GM12878 (cell line): ENCODE measurements around the gene INTS14. TPM values are rescaled to one million over a fixed set of nuclear protein-coding genes. Genes with fewer than 3 reads are reported as not detected.

Experiments used
- ATAC-seq: fragments of 200-7000 bp; cut with Tn5 transposase; 3 replicates; pipeline ENCODE4 v1.9.1; 2020; ENCODE audit warnings: mild to moderate bottlenecking, moderate library complexity
- BruUV-seq: library from RNA; stranded (reverse); fragments of 400-500 nt; replicated peaks from 2 replicates; lab custom pipeline; 2021; lab: Mats Ljungman, UMichigan
- CTCF ChIA-PET: fragments of 300-600 bp; sonication (Branson Sonifier 250); formaldehyde crosslinking; extraction: SDS; loops from one replicate; lab custom pipeline; 2021; ENCODE audit warnings: inconsistent platforms; lab: Yijun Ruan, JAX
- POLR2A ChIA-PET: fragments of 350-600 bp; formaldehyde crosslinking; extraction: SDS; loops from one replicate; lab custom pipeline; 2021; ENCODE audit warnings: inconsistent platforms; lab: Charles Lee
- RAD21 ChIA-PET: fragments of 300-600 bp; sonication (Branson Sonifier 250); formaldehyde crosslinking; loops from one replicate; lab custom pipeline; 2023; ENCODE audit warnings: antibody characterized with exemption; ENCODE audit not compliant: unreplicated experiment; lab: Charles Lee
- SMC1A ChIA-PET: fragments of 300-600 bp; sonication (Branson Sonifier 250); formaldehyde crosslinking; loops from one replicate; lab custom pipeline; 2023; ENCODE audit not compliant: unreplicated experiment, uncharacterized antibody; lab: Charles Lee
- DNase-seq: peaks from one replicate; pipeline ENCODE4 v3.0.0-alpha.2; 2011; ENCODE audit warnings: low read depth, low spot score
- FAIRE-seq: peaks from 3 replicates; lab custom pipeline; 2011; peaks lifted over from hg19 to GRCh38; lab: Jason Lieb, UNC
- H2AFZ ChIP-seq: 2 replicates; pipeline ENCODE4 v1.6.0; 2011; ENCODE audit warnings: low read depth, low read length, control low read depth; ENCODE audit not compliant: control insufficient read depth
- H3K27ac ChIP-seq: 2 replicates; pipeline ENCODE4 v1.5.1; 2011; ENCODE audit warnings: control low read depth; ENCODE audit not compliant: control insufficient read depth, insufficient read depth
- H3K27me3 ChIP-seq, 2 experiments: replicated peaks in 1 of 2; 2 replicates each; pipeline versions ENCODE4 v1.6.0 to v1.6.1; 2011; ENCODE audit warnings: low read length in 1 of 2; ENCODE audit not compliant: control insufficient read depth in 2 of 2, insufficient read depth in 2 of 2
- H3K36me3 ChIP-seq, 2 experiments: 2 replicates each; pipeline ENCODE4 v1.5.1; 2011; ENCODE audit warnings: low read length in 1 of 2; ENCODE audit not compliant: control insufficient read depth in 2 of 2, insufficient read depth in 2 of 2
- H3K4me1 ChIP-seq: 2 replicates; pipeline ENCODE4 v1.6.1; 2011; ENCODE audit warnings: mild to moderate bottlenecking, low read length, moderate library complexity, mixed read lengths; ENCODE audit not compliant: control insufficient read depth, insufficient read depth
- H3K4me2 ChIP-seq: 2 replicates; pipeline ENCODE4 v1.6.0; 2011; ENCODE audit warnings: control low read depth; ENCODE audit not compliant: control insufficient read depth, insufficient read depth
- H3K4me3 ChIP-seq: fragments of 200-600 bp; sonication (generic); 2 replicates; pipeline ENCODE4 v1.5.1; 2016
- H3K79me2 ChIP-seq: 2 replicates; pipeline ENCODE4 v1.6.0; 2011; ENCODE audit warnings: low read length; ENCODE audit not compliant: control insufficient read depth, insufficient read depth
- H3K9ac ChIP-seq: 2 replicates; pipeline ENCODE4 v1.8.0; 2011; ENCODE audit warnings: low read length, control low read depth, mixed read lengths; ENCODE audit not compliant: control insufficient read depth, insufficient read depth
- H3K9me3 ChIP-seq: replicated peaks from 3 replicates; pipeline ENCODE4 v1.5.1; 2011; ENCODE audit warnings: mild to moderate bottlenecking, low read length; ENCODE audit not compliant: control insufficient read depth, insufficient read depth
- H4K20me1 ChIP-seq: 2 replicates; pipeline ENCODE4 v1.6.0; 2011; ENCODE audit not compliant: control insufficient read depth, insufficient read depth
- BACH1 ChIP-seq: fragments of 450-650 bp; IDR thresholded peaks from 2 replicates; pipeline ENCODE4 v1.6.1; 2017; ENCODE audit warnings: mild to moderate bottlenecking, borderline replicate concordance
- BCLAF1 ChIP-seq: fragments of 450-650 bp; IDR thresholded peaks from 2 replicates; pipeline ENCODE4 v1.6.1; 2017; ENCODE audit warnings: antibody characterized with exemption, mild to moderate bottlenecking, moderate library complexity
- EZH2 ChIP-seq: IDR thresholded peaks from 2 replicates; pipeline ENCODE4 v1.6.1; 2012; ENCODE audit warnings: low read depth, mild to moderate bottlenecking, control low read depth, inconsistent platforms, low read length, borderline replicate concordance; ENCODE audit not compliant: control insufficient read depth
- NFIC ChIP-seq: IDR thresholded peaks from 2 replicates; pipeline ENCODE4 v1.6.1; 2012; ENCODE audit warnings: low read depth, mild to moderate bottlenecking, inconsistent platforms, low read length, moderate library complexity
- NFXL1 ChIP-seq: fragments of 450-650 bp; IDR thresholded peaks from 2 replicates; pipeline ENCODE4 v1.6.1; 2017; ENCODE audit warnings: antibody characterized with exemption, mild to moderate bottlenecking, borderline replicate concordance
- PAX8 ChIP-seq: fragments of 450-650 bp; IDR thresholded peaks from 2 replicates; pipeline ENCODE4 v1.6.1; 2017; ENCODE audit warnings: mild to moderate bottlenecking, moderate library complexity
- POU2F2 ChIP-seq: IDR thresholded peaks from 3 replicates; pipeline ENCODE4 v1.6.1; 2011; ENCODE audit warnings: low read depth, mild to moderate bottlenecking, low read length, borderline replicate concordance
- SIN3A ChIP-seq: IDR thresholded peaks from 2 replicates; pipeline ENCODE4 v1.6.1; 2012; ENCODE audit warnings: low read depth, low read length, improper control_type of control experiment
- SMAD1 ChIP-seq: fragments of 450-650 bp; IDR thresholded peaks from 2 replicates; pipeline ENCODE4 v1.6.1; 2018; ENCODE audit warnings: mild to moderate bottlenecking, low read depth; ENCODE audit not compliant: partially characterized antibody
- SMARCA5 ChIP-seq: fragments of 450-650 bp; IDR thresholded peaks from 2 replicates; pipeline ENCODE4 v1.6.1; 2017; ENCODE audit warnings: mild to moderate bottlenecking
- SREBF2 ChIP-seq: IDR thresholded peaks from 2 replicates; pipeline ENCODE4 v1.6.1; 2012; ENCODE audit warnings: mild to moderate bottlenecking, low read length
- STAT3 ChIP-seq: IDR thresholded peaks from 2 replicates; pipeline ENCODE4 v1.6.1; 2011; ENCODE audit warnings: low read depth, low read length, improper control_type of control experiment
- TCF3 ChIP-seq: IDR thresholded peaks from 2 replicates; pipeline ENCODE4 v1.6.1; 2012; ENCODE audit warnings: low read depth, mild to moderate bottlenecking, low read length, borderline replicate concordance; ENCODE audit not compliant: insufficient read depth
- WGBS: methylation state at CpG from one replicate; pipeline ENCODE4 v1.1.6; 2016; ENCODE audit warnings: low lambda C conversion rate; ENCODE audit not compliant: insufficient replicate concordance, insufficient coverage; ENCODE audit errors: missing lambda C conversion rate; 5-methylcytosine and 5-hydroxymethylcytosine counted together
- in situ Hi-C: fragments of 300-500 bp; cut with MboI; formaldehyde crosslinking; loops from 9 replicates; pipeline ENCODE4 v1.14.3; 2018; ENCODE audit warnings: mixed read lengths
- intact Hi-C: fragments of 100-400 bp; cut with micrococcal nuclease; formaldehyde crosslinking; loops from one replicate; pipeline ENCODE4 v1.14.2; 2022; ENCODE audit not compliant: unreplicated experiment
- polyA plus RNA-seq, 11 experiments: library from polyadenylated mRNA; depleted of rRNA in 4 of 11; unstranded in 6 of 11; stranded (reverse) in 5 of 11; fragments of >200 nt; fragmentation: Nextera tagmentation in 4 of 11; fragmentation: Illumina TruSeq in 1 of 11; extraction: Ambion mirVana in 4 of 11; extraction: Trizol in 1 of 11; gene quantifications; 1 replicate in 1 of 11; 2 replicates in 10 of 11; pipeline versions ENCODE4 v1.2.1 to v1.2.3, GENCODE V29; 2011 to 2016; ENCODE audit warnings: inconsistent platforms in 2 of 11, missing spikeins in 2 of 11, low read depth in 1 of 11
- total RNA-seq, 4 experiments: library from RNA; depleted of rRNA in 3 of 4; stranded (reverse); fragments of >200 nt in 3 of 4; fragmentation: Illumina TruSeq in 1 of 4; extraction: Trizol in 1 of 4; gene quantifications; 2 replicates each; pipeline versions ENCODE4 v1.2.1 to v1.2.3, GENCODE V29; 2013 to 2021
- TF ChIP-seq, protein P1 (sequence below): IDR thresholded peaks from 2 replicates; pipeline ENCODE4 v1.6.1; 2011; ENCODE audit warnings: mild to moderate bottlenecking, low read depth, low read length, moderate library complexity; ENCODE audit not compliant: insufficient replicate concordance

INTS14 gene
- total and polyA plus RNA-seq, 10 of the 15 experiments (the other 5 are each of a cell fraction or from before 2014, with no cell fraction given), result 36.8 to 76.9 (median 47.7) TPM

DNA sequence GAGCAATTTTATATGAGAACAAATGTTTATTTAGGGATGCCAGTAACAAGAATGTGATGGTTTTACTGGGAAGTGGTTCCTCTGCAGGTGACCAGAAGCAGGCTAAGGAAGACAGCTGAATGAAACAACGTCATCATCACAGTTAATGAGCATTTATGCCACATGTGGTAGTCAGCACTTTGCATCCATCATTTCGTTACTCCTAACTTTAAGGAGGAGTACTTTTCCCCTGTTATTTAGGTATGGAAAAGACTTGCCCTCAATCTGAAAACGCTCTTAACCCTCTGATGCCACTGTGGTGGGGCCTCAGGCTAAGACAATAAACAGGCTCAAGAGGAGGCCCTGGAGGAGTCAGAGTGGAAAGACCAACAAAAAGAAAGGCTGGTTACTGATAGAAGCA lies 31.2 kb downstream of the INTS14 start:
- FAIRE-seq (no peak), DNase-seq (no peak), ATAC-seq (no peak)
- ChIA-PET CTCF (interaction anchor here (0.6 to 1.7 kb wide), 2 partner anchors 69 to 179 kb away, joined by 3 to 4 read pairs; no protein-coding TSS in a partner anchor), SMC1A (interaction anchor here (0.7 to 1.2 kb wide), 3 partner anchors 9 to 302 kb away, joined by 3 to 5 read pairs (median 3); no protein-coding TSS in a partner anchor), RAD21 (no interaction called here), POLR2A (no interaction called here)
- Histone ChIP-seq H3K9ac (no peak overlapping the region), H4K20me1 (no peaks in the 10 kb centered on the region), H3K9me3 (no peaks in the 10 kb centered on the region), H3K4me3 (no peak overlapping the region), H3K36me3 (peaks cover 10 to 41% of the 10 kb centered on the region in 2 experiments), H3K4me2 (no peak overlapping the region), H3K4me1 (peaks cover 9% of the 10 kb centered on the region), H3K27me3 (no peaks in the 10 kb centered on the region), H2AFZ (no peak overlapping the region), H3K27ac (no peak overlapping the region), H3K79me2 (no peaks in the 10 kb centered on the region)
- WGBS, result 57% methylated on average over 3 of the region's 3 CpGs
- no TSS peak for BruUV-seq
- in situ Hi-C loops (no loop called here), intact Hi-C loops (loop anchor here (5.0 kb wide), 1 partner anchor 177 kb away; no protein-coding TSS in a partner anchor)
- no peak for TF ChIP-seq BACH1
- no peak for TF ChIP-seq SMARCA5
- TF ChIP-seq TCF3, result no peak
- no peak for TF ChIP-seq EZH2
- TF ChIP-seq POU2F2, result no peak
- TF ChIP-seq NFXL1, result no peak
- TF ChIP-seq SREBF2, result no peak
- TF ChIP-seq BCLAF1, result no peak
- no peak for TF ChIP-seq SMAD1
- TF ChIP-seq STAT3, result no peak
- TF ChIP-seq NFIC, result no peak
- TF ChIP-seq SIN3A, result no peak
- TF ChIP-seq, protein P1, sequence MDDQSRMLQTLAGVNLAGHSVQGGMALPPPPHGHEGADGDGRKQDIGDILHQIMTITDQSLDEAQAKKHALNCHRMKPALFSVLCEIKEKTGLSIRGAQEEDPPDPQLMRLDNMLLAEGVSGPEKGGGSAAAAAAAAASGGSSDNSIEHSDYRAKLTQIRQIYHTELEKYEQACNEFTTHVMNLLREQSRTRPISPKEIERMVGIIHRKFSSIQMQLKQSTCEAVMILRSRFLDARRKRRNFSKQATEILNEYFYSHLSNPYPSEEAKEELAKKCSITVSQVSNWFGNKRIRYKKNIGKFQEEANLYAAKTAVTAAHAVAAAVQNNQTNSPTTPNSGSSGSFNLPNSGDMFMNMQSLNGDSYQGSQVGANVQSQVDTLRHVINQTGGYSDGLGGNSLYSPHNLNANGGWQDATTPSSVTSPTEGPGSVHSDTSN, result no peak
- no peak for TF ChIP-seq PAX8
